Effector memory CD8-positive, alpha-beta T cell (primary cell): ENCODE results near the gene VPS16.

Source experiments
- ATAC-seq: fragments of 150-1000 bp; cut with Tn5 transposase; replicated peaks from 2 replicates; pipeline ENCODE4 v1.10.0; 2021; ENCODE audit warnings: mild to moderate bottlenecking, moderate library complexity
- DNase-seq, 3 experiments: peaks; one replicate each; pipeline ENCODE4 v3.0.0; 2021
- H3K27ac Mint-ChIP-seq, 2 donors: one replicate each; pipeline ENCODE4 v1.8.0; 2022; ENCODE audit warnings: mild to moderate bottlenecking in 2 of 2, mixed read lengths in 2 of 2, moderate library complexity in 2 of 2
- H3K27me3 Mint-ChIP-seq, 2 donors: one replicate each; pipeline ENCODE4 v1.8.0; 2022; ENCODE audit warnings: mixed read lengths in 2 of 2
- H3K36me3 Mint-ChIP-seq: one replicate; pipeline ENCODE4 v1.8.0; 2022; ENCODE audit warnings: mild to moderate bottlenecking, moderate library complexity, mixed read lengths; ENCODE audit not compliant: insufficient read depth
- H3K4me1 Mint-ChIP-seq, 2 donors: one replicate each; pipeline ENCODE4 v1.8.0; 2022; ENCODE audit warnings: low read depth in 2 of 2, mixed read lengths in 2 of 2
- H3K4me3 Mint-ChIP-seq, 2 donors: one replicate each; pipeline ENCODE4 v1.8.0; 2022; ENCODE audit warnings: mild to moderate bottlenecking in 2 of 2, mixed read lengths in 2 of 2, moderate library complexity in 2 of 2
- H3K9me3 Mint-ChIP-seq, 2 donors: one replicate each; pipeline ENCODE4 v1.8.0; 2022; ENCODE audit warnings: mixed read lengths in 2 of 2

VPS16 gene

GRCh38 chr20:2851086-2851485 lies 10.5 kb downstream of the VPS16 start:
- Mint-ChIP-seq H3K27ac (peak overlapping the region; percentile 28 to 88), H3K36me3 (peaks cover 18% of the 10 kb centered on the region), H3K4me3 (peak overlapping the region; percentile 17 to 46), H3K27me3 (no peaks in the 10 kb centered on the region), H3K4me1 (peaks cover 19 to 23% of the 10 kb centered on the region in 2 donors), H3K9me3 (no peaks in the 10 kb centered on the region)
- ATAC-seq (no peak), DNase-seq (no peak)

GRCh38 chr20:2858591-2858990 lies 18.0 kb downstream of the VPS16 start:
- H3K27me3 Mint-ChIP-seq, result no peaks in the 10 kb centered on the region

GRCh38 chr20:2859330-2860121 lies 19.0 kb downstream of the VPS16 start:
- H3K27ac Mint-ChIP-seq, result peak overlapping the region in 1 of 2 donors; percentile 44
- no peak for DNase-seq
- no peak overlapping the region for H3K4me3 Mint-ChIP-seq
- no peaks in the 10 kb centered on the region for H3K27me3 Mint-ChIP-seq
- H3K9me3 Mint-ChIP-seq, result no peaks in the 10 kb centered on the region
- peaks cover 2 to 9% of the 10 kb centered on the region in 2 donors for H3K4me1 Mint-ChIP-seq
- no peak for ATAC-seq
- H3K36me3 Mint-ChIP-seq, result peaks cover 9% of the 10 kb centered on the region

More at GRCh38 chr20:2858591-2858990, 18.0 kb downstream of the VPS16 start:
- Mint-ChIP-seq H3K4me1 (peaks cover 2 to 11% of the 10 kb centered on the region in 2 donors), H3K27ac (peak overlapping the region in 1 of 2 donors; percentile 27), H3K4me3 (no peak overlapping the region), H3K9me3 (no peaks in the 10 kb centered on the region), H3K36me3 (peaks cover 8% of the 10 kb centered on the region)
- no peak for ATAC-seq
- no peak for DNase-seq

DNA sequence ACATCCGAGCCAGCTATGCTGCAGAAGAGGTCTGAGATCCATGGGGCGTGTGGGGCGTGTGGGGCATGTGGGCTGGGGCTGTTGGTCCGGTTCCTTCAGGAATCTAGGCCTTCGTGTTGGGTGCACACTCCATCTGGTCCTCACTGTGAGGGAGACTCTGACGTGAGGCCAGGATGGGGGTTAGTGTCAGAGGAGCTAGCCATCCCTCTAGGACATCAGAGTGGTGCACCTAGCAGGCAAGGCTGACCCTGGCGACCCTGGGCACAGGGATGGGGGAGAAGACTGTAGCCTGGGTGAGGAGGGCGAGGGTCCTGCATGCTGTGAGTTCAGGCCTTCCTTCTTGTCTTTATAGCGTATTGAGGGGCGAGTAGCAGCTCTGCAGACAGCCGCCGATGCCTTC lies 24.1 kb downstream of the VPS16 start:
- Mint-ChIP-seq H3K9me3 (no peaks in the 10 kb centered on the region), H3K4me3 (peak overlapping the region in 1 of 2 donors; percentile 46), H3K36me3 (peaks cover 18% of the 10 kb centered on the region), H3K27ac (peak overlapping the region; percentile 85 to 90), H3K4me1 (peaks cover 28 to 33% of the 10 kb centered on the region in 2 donors), H3K27me3 (no peaks in the 10 kb centered on the region)
- no peak for DNase-seq
- no peak for ATAC-seq

DNA sequence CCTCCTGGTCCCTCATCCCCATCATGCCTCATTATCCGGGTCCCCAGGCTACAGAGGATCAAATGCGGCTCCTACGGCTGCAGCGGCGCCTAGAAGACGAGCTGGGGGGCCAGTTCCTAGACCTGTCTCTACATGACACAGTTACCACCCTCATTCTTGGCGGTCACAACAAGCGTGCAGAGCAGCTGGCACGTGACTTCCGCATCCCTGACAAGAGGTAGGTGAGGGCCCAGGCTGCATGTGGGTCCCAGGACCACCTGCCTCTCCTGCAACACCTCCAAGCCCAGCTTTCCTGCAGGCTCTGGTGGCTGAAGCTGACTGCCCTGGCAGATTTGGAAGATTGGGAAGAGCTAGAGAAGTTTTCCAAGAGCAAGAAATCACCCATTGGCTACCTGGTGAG lies 24.6 kb downstream of the VPS16 start:
- DNase-seq (no peak), ATAC-seq (no peak)
- no peaks in the 10 kb centered on the region for H3K9me3 Mint-ChIP-seq
- peaks cover 18% of the 10 kb centered on the region for H3K36me3 Mint-ChIP-seq
- H3K27me3 Mint-ChIP-seq, result no peaks in the 10 kb centered on the region
- peak overlapping the region; percentile 39 to 46 for H3K4me3 Mint-ChIP-seq
- H3K4me1 Mint-ChIP-seq, result peaks cover 28 to 33% of the 10 kb centered on the region in 2 donors
- H3K27ac Mint-ChIP-seq, result peak overlapping the region; percentile 85 to 90

- peak overlapping the region; percentile 85 to 90 for H3K27ac Mint-ChIP-seq
- H3K27me3 Mint-ChIP-seq, result no peaks in the 10 kb centered on the region
- H3K4me1 Mint-ChIP-seq, result peaks cover 28 to 33% of the 10 kb centered on the region in 2 donors
- peak; percentile 81 for ATAC-seq
- H3K4me3 Mint-ChIP-seq, result peak overlapping the region; percentile 39 to 46
- H3K36me3 Mint-ChIP-seq, result peaks cover 16% of the 10 kb centered on the region
- peak; percentile 51 to 58 (median 52) for DNase-seq
- no peaks in the 10 kb centered on the region for H3K9me3 Mint-ChIP-seq
Measured at GRCh38 chr20:2865630-2866029, 25.1 kb downstream of the VPS16 start.

GRCh38 chr20:2866236-2866635 lies 25.7 kb downstream of the VPS16 start:
- Mint-ChIP-seq H3K4me3 (peak overlapping the region; percentile 39 to 46), H3K27me3 (no peaks in the 10 kb centered on the region), H3K36me3 (peaks cover 15% of the 10 kb centered on the region), H3K4me1 (peaks cover 29 to 35% of the 10 kb centered on the region in 2 donors), H3K27ac (peak overlapping the region; percentile 85 to 90), H3K9me3 (no peaks in the 10 kb centered on the region)
- ATAC-seq, result peak; percentile 65
- peak in 1 of 3 experiments; percentile 24 for DNase-seq

- peak overlapping the region; percentile 38 to 90 for H3K27ac Mint-ChIP-seq
- H3K27me3 Mint-ChIP-seq, result no peaks in the 10 kb centered on the region
- H3K9me3 Mint-ChIP-seq, result no peaks in the 10 kb centered on the region
- H3K4me3 Mint-ChIP-seq, result peak overlapping the region; percentile 33 to 40
- H3K4me1 Mint-ChIP-seq, result peaks cover 32 to 35% of the 10 kb centered on the region in 2 donors
- ATAC-seq (no peak), DNase-seq (no peak)
- H3K36me3 Mint-ChIP-seq, result peaks cover 15% of the 10 kb centered on the region
Measured at GRCh38 chr20:2867081-2867864, 26.7 kb downstream of the VPS16 start.

GRCh38 chr20:2869381-2869780 lies 28.8 kb downstream of the VPS16 start:
- H3K4me1 Mint-ChIP-seq, result peaks cover 39 to 44% of the 10 kb centered on the region in 2 donors
- DNase-seq, result no peak
- H3K4me3 Mint-ChIP-seq, result no peak overlapping the region
- peaks cover 24% of the 10 kb centered on the region for H3K36me3 Mint-ChIP-seq
- no peak for ATAC-seq
- no peak overlapping the region for H3K27ac Mint-ChIP-seq
- no peaks in the 10 kb centered on the region for H3K27me3 Mint-ChIP-seq
- no peaks in the 10 kb centered on the region for H3K9me3 Mint-ChIP-seq

GRCh38 chr20:2871111-2871465 lies 30.5 kb downstream of the VPS16 start:
- ATAC-seq (no peak), DNase-seq (no peak)
- peak overlapping the region; percentile 94 to 97 for H3K4me3 Mint-ChIP-seq
- no peak overlapping the region for H3K27ac Mint-ChIP-seq
- H3K4me1 Mint-ChIP-seq, result peaks cover 42 to 50% of the 10 kb centered on the region in 2 donors
- H3K9me3 Mint-ChIP-seq, result no peaks in the 10 kb centered on the region
- H3K36me3 Mint-ChIP-seq, result peaks cover 20% of the 10 kb centered on the region
- H3K27me3 Mint-ChIP-seq, result no peaks in the 10 kb centered on the region

GRCh38 chr20:2871661-2872458 lies 31.3 kb downstream of the VPS16 start:
- DNase-seq (no peak), ATAC-seq (peak; percentile 1)
- Mint-ChIP-seq H3K4me3 (peak overlapping the region; percentile 94 to 97), H3K9me3 (no peaks in the 10 kb centered on the region), H3K27me3 (no peaks in the 10 kb centered on the region), H3K27ac (peak overlapping the region in 1 of 2 donors; percentile 93), H3K4me1 (peaks cover 43 to 54% of the 10 kb centered on the region in 2 donors), H3K36me3 (peaks cover 20% of the 10 kb centered on the region)

- Mint-ChIP-seq H3K4me1 (peaks cover 39 to 49% of the 10 kb centered on the region in 2 donors), H3K36me3 (peaks cover 17% of the 10 kb centered on the region), H3K4me3 (peak overlapping the region; percentile 94 to 97), H3K27me3 (no peaks in the 10 kb centered on the region), H3K27ac (peak overlapping the region; percentile 80 to 93), H3K9me3 (no peaks in the 10 kb centered on the region)
- DNase-seq, result peak; percentile 62 to 66 (median 63)
- ATAC-seq, result peak; percentile 50
Measured at GRCh38 chr20:2872459-2873009, 32.0 kb downstream of the VPS16 start.
